Frontal cortex (tissue), 4 donors: ENCODE measurements around the gene MED22. TPM values are rescaled to one million over a fixed set of nuclear protein-coding genes. Genes with fewer than 3 reads are reported as not detected.
"Not testable (repeated sequence)": the region's sequence is repeated elsewhere in the genome, so short reads cannot be mapped to it uniquely, and the experiment has no call there.

Source experiments
- DNase-seq, 2 donors: peaks; one replicate each; pipeline ENCODE4 v3.0.0; 2012; ENCODE audit warnings: low spot score in 2 of 2
- FAIRE-seq: peaks from 2 replicates; lab custom pipeline; 2012; peaks lifted over from hg19 to GRCh38; lab: Jason Lieb, UNC
- total RNA-seq: library from RNA; depleted of rRNA; stranded (reverse); fragments of >200 nt; gene quantifications from one replicate; pipeline ENCODE4 v1.2.3, GENCODE V29; 2014
- donor health status: control.
- donor health status: control.
- donor health status: control.

The MED22 gene
- total RNA-seq, 1 donor from 2014 or later: 15.1 TPM

DNA sequence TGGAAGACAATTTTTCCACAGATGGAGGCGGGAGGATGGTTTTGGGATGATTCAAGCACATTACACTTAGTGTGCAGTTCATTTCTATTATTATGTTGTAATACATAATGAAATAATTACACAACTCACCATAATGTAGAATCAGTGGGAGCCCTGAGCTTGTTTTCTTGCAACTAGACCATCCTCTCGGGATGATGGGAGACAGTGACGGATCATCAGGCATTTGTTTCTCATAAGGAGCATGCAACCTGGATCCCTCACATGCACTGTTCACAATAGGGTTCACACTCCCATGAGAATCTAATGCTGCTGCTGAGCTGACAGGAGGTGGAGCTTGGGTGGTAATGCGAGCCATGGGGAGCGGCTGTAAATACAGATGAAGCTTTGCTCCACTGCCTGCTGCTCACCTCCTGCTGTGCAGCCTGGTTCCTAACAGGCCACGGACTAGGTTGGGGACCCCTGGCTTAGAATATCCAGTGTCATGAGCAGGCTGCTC lies 29.8 kb upstream of the MED22 start:
- FAIRE-seq (no peak), DNase-seq (no peak)

DNA sequence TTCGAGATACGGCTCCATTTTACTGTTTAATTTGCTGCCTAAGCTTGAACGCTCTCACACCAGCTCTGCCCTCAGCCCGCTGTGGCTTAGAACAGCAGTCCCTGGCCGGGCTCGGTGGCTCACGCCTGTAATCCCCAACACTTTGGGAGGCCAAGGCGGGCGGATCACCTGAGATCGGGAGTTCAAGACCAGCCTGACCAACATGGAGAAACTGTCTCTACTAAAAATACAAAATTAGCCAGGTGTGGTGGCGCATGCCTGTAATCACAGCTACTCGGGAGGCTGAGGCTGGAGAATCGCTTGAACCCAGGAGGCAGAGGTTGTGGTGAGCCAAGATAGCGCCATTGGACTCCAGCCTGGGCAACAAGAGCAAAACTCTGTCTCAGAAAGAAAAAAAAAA lies 29.3 kb upstream of the MED22 start:
- not testable (repeated sequence) for DNase-seq, FAIRE-seq

DNA sequence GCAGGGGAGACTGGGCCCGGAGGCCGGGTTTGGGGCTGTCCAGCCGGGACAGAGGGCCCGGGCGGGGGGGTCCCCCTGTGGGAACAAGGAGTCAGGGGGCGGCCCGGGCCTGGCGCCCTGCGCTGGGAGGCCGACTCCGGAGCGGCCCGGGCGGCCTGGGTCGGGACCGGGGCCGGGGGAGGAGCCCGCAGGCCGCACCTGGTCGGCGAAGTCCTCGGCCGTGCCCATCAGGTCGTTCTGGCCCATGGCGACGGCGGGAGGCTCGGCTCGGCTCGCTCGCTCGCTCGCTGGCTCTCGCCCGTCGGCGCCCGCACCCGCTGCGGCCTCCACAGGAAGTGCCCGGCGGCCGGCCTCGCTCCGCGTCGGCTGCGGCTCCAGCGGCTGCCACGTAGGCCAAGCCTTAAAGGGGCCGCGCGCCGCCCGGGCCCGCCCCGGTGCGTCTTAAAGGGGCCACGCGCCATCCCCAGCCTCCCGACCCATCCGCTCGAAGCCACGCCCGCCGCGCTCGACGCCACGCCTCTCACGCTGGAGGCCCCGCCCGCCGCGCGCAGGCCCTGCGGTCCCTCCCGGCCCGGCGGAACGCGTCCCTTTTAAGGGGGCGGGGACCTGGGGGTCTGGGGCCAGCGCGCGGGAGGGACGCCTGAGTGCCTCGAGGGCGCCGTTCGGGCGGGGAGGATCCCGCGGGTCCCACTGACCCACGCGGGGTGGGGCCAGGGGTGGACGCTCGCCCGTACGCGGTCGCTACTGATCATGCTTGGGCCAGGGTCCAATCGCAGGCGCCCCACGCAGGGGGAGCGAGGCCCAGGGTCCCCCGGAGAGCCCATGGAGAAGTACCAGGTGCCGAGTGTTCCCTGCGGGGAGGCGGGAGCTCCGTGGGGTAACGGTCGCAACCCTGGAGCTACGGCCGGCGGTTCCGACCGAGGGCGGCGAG lies 28.1 kb upstream of the MED22 start, which contains the start of the genes STKLD1 and SURF4:
Gene STKLD1 (plus strand): TSS at position 643 of the 931 bp plus-strand sequence. CDS start 108 bp downstream, at position 751.
Gene SURF4 (minus strand): TSS at position 337 of the 931 bp plus-strand sequence. CDS start 91 bp downstream, at position 246.
- no peak for FAIRE-seq
- DNase-seq: peak; percentile 100

DNA sequence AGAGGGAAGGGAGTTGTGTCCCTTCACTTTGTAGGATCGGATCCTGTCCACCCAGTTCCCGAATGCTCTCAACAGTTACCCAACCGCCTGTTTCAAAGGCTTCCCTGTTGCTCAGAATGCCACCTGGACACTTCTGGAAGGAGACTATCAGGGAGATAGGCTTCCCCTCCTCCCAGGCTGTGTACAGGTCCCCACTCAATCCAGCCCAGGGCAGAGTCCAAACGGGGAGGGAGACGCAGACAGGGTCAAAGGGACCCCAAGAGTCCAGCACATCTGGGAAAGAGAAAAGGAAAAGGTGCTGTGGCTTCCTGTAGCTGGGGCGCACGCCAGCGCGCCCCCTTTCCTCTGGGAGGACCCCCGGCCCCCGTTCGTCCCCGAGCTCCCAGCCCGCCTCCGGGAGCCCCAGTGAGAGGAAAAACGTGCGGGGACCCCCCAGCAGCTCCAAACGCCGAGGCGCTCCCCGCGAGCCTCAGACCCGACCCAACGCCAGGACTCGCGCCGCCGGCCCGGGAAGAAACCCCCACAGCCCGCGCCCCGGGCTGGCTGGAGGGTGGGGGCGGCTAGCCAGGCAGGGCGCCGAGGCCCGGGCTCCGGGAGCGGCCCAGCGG lies 27.3 kb upstream of the MED22 start:
- DNase-seq: no peak

DNA sequence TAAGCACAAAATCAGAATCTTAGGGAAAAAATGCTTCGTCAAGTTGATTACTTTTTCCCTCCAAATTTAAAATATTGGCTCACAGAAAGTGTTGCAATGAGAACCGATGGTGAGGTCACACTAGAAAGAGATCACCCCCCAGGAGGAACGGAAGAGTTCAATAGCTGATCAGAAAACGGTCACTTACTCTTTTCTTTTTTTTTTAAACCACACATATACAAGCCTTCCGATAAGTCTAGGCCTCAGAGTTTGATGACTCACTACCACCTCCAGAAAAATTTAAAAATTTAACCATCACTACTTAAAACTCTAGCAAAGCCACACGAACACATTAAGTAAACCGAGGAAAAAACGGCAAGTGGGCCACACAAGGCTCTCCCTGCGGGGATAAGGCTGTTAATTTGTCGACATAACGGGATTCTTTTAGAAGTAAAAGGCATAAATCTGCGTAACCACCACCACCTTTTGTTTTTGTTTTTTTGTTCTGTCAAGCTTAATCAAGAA lies 26.7 kb upstream of the MED22 start:
- DNase-seq (peak in 1 of 2 donors; percentile 39), FAIRE-seq (no peak)

More for the DNA sequence above, 27.3 kb upstream of the MED22 start:
- FAIRE-seq: no peak

DNA sequence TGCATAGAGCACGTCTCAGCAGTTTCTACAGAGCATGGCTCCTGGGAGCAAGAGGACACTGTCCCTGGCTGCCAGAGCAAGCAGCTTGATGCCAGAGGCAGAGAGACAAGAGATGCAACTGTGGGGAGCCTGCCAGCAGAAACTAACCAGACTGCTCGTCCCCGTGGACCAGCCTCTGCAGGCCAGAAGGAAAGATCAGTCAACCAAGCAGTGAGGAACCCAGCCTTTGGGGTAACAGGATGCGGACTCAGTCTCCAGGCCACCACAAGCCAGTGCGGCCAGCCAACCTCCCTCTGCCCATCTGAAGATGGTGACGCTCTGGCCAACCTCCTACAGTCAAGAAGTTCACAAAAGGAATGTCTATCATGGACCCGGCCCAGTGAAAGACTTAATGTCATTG lies 24.2 kb upstream of the MED22 start:
- no peak for FAIRE-seq
- DNase-seq: no peak

DNA sequence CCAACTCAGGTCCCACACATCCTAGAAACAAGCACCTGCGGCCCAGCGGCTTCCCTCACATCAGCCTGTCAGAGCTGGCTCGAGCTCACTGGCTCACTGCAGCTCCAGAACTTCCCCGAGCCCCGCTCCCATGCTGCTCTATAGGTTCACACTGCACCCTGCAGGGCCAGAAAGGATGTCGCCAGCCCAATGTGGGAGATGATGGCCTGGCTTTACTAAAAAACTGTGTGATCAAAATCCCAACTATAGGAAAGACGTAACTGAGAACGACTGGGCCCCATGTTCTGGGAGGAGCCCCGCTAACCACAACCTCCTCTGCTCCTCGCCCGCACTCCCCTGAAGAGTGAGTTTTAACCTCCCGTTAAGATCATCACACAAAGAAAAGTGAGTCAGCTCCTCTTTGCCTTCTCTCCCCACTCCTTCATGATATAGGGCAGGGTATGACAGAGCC lies 23.4 kb upstream of the MED22 start:
- DNase-seq: no peak
- no peak for FAIRE-seq

DNA sequence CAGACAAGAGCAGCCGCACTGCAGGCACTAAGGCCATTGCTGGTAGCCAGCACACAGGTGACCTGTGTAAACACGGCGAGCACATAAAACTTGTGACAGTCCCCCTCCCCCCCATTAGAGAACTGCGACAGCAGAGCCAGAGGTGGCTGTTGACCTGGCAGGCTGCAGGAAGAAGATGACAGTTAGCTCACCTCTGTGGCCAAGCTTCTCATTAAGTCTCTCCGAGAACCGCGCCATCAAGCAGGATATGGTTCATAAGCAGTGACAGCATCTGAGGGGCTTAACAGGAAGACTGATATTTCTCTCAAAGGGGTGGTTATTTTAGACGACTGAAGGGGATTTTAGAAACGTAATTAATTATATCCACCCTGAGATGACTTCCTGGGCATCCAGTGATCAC lies 22.8 kb upstream of the MED22 start:
- no peak for DNase-seq
- no peak for FAIRE-seq

DNA sequence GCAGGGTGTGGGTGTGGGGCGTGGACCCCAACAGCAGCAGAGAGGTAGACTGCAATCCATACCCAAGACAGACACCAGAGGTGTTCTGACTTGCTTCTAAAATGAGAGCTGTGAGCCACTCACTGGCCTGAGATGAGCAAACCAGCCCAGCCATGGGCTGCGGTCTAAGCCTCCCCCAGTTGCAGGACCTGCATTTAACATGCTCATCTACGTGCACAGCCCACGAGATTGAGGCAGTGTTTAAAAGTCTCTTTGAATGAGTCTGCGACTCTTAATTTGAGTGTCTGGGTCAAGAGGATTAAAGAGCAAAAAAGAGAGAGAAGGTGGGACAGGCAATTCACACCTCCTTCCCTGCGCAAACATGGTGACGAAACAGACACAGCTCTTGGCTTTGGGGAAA lies 22.0 kb upstream of the MED22 start:
- FAIRE-seq: no peak

DNA sequence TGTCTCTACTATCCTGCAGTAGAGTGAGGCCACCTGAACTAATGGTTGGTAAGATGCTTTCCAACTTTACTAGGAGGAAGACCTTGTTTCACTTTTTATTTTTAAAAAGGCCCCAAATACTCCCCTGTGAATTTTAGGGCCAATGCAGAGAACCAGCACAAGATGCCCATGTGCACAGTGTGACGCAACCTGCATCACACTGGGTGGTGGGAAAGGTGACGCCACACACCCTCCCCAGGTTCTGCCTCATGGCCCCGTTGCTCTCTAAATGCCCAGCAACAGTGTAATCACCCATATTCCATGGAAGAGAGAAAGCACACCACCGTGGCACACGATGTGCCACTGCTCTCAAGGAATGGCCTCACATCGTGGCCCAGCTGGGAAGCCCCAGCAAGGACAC lies 21.5 kb upstream of the MED22 start:
- DNase-seq (no peak), FAIRE-seq (no peak)

More for the DNA sequence above, 22.0 kb upstream of the MED22 start:
- no peak for DNase-seq

DNA sequence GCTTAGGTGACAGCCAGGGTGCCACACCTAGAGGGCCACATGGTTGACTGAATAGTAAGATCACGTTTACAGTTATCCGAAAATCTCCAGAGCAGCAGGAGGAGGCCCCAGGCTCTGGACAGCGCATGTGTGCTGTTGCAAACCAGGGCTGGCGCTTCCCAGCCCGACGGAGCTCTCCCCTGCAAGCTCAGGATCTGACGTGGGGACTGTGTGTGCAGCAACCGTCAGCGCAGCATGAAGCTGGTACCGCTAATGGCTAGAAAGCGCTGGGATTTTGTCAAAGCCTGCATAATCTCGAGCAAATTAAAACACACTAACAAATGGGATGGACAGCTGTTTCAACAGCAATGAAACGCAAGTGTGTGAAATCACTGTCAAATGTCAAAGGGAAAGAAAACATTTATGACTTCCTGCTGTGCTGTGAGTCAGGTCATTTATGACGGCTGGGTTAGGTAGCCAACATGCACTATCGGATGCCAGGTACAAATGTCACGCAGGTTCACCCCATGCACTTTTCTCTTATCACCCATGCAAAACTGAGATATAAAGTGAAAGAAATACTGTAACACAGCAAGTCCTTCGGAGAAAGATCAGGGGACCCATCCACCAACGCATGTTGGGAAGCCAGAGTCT lies 20.4 kb upstream of the MED22 start:
- DNase-seq (no peak), FAIRE-seq (no peak)

DNA sequence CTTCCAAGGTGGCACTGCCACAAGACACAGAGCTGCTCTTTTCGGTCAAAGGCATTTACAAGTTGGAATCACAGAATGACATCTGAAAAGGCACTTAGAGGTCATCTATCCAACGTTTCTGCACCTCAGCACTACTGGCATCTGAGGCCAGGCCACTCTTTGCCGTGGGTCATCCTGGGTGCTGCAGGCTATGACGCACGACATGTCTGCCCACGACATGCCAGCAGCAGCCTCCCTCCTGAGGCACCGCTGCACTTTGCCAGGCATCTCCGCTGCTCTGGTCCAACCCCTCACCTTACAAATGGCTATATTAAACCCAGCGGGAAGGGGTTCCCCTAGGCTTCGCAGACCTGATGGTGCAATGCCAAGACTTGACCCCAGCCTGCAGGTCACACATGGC lies 19.8 kb upstream of the MED22 start:
- FAIRE-seq (no peak), DNase-seq (no peak)

DNA sequence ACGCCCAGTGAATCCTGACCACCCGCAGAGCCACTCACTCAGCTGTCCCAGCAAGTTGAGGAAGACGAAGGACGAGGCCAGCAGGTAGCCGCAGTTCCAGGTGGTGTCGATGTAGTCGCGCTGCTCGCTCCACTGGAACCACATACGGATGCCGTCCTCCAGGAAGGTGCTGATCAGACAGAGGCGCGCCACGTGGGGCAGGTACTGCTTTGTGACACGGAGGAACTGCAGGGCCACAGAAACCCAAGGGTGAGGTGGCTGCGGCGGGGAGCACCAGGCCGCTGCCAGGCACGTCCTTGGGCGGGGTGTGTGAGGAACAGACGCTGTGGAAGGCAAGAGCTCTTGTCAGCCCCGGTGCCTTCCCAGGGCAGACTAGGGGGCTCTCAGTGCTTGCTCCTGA lies 19.3 kb upstream of the MED22 start:
- FAIRE-seq: no peak
- no peak for DNase-seq

DNA sequence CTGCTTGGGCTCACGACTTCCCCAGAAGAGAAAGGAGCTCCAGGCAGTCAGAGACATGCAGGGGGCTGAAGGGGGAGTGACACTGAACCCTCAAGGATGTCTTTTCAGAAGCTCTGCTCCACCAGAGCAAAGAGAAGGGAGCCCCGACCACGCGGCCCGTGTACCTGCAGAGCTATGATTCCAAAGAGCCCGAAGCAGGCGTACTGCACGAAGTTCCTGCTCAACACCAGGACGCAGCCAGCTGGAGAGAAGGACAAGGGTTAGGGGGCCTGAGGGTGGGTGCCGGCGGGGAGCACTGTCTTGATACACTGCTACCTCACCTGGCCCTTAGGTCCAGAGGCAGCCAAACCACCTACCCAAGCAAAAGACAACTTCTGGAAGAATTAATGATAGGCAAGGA lies 18.5 kb upstream of the MED22 start:
- no peak for DNase-seq
- no peak for FAIRE-seq

DNA sequence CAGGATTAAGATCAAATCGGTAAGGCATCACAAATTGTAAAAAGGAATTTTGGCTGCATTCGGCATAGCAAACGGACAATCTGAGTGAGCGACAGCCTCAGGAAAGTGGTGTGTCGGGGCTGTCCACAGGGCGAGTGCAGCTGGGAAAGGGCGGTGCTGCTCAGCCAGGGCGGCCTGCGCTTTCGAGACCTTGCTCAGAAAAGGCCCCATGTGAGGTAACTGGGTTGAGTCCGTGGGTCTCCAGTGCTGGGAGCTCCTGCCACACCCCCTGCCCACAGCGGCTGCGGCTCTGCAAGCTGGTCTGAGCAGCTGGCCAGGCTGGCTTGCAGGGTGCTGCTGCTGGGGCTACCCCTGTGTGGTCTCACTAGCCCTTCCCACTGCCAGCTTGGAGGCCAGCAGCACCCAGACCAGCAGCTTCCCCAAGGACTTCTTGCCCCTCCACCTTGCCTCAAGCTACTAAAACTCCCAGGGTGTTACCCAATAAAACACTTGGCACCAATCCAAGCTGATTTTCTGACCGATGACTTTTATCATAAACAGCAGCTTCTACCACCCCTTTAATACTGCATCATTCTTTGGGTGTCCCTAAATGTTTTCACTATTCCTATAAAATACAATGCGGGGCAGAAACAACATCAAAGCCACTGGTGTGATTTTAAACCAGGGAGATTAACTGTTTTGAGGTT lies 14.6 kb upstream of the MED22 start:
- no peak for DNase-seq
- FAIRE-seq: no peak

DNA sequence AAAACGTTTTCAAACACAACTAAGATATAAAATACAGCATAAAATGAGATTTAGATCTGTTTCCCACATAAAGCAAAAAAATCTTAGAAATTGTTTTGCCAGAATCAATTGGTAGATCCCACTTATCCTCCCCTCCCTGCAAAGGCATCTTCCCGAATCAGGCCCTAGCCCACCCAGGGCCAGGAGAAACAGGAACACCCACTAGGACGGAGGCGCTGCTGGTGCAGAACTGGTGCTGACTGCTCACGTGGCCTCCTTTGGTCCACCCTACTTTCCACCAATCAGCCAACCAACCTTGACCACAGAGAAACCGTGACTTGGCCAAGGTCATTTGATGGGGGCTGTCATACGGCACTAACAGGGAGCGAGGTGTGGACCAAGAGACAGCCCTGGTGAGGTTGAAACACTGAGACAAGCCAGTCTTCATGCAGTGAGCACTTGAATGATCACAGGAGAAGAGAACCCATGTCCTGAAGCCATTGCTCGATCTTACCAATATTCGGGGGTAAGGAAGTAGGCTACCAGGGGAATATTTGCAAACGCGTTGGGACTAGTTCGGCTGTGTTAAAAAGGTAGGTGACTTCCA lies 13.7 kb upstream of the MED22 start:
- FAIRE-seq (no peak), DNase-seq (no peak)

DNA sequence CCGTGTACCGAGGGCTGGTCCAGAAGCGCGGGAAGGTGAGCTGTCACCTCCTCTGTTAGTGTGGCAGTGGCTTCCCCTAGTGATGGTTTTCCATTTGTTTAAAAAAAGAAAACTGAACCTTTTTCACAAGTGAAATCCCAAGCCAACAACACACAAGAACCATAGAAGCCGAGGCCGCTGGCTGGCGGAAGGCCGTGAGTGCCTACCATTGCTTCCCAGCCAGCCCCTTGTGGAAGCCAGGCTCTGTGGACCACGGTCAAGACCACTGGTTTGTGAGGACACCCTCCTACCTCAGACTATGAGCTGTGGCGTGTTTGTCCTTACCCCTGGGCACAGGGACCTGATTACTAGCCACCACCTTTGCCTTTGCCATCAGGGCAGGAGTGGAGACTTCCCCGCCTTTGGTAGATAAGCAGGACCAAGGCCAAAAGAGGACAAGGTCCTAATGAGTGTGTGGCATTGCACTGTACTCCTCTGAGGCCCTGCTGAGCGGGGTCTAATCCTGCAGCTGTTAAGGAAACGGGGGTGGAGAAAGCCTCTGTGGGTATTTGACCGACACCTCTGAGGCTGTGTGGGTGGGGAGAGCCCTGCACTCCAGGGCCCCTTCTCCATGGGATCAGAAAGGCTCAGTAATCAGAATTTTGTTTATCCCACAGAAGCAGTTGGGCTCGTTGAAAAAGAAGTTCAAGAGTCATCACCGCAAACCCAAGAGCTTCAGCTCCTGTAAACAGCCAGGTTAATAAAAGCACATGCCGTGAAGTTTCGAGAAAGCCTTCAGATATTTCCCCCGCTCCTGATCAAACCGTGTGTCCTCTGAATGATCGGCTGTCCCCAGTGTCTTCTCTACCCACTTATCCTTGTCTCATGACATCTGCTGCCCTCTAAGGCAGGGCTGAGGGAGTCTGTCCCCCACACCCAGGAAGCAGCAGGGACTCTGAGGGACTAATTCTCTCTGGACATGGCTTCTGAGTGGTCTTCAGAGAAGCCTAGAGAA lies 12.8 kb upstream of the MED22 start:
- no peak for FAIRE-seq
- no peak for DNase-seq
